HepG2 (cell line): ENCODE results near the gene HDAC3. TPM values are rescaled to one million over a fixed set of nuclear protein-coding genes. Genes with fewer than 3 reads are reported as not detected.

Source experiments
- AFF4 ChIP-seq: sonication (generic); formaldehyde crosslinking; IDR thresholded peaks from 2 replicates; pipeline ENCODE4 v1.4.0; 2020; ENCODE audit warnings: missing genetic modification reagents
- ELK4 ChIP-seq: sonication (generic); formaldehyde crosslinking; IDR thresholded peaks from 2 replicates; pipeline ENCODE4 v1.9.0; 2021; ENCODE audit warnings: missing genetic modification reagents, borderline replicate concordance
- FOXP4 ChIP-seq: sonication (generic); formaldehyde crosslinking; IDR thresholded peaks from 2 replicates; pipeline ENCODE4 v1.4.0; 2020; ENCODE audit warnings: missing genetic modification reagents
- GMEB2 ChIP-seq: IDR thresholded peaks from 2 replicates; pipeline ENCODE4 v1.6.1; 2016; ENCODE audit warnings: missing biosample characterization, missing genetic modification reagents, low read depth
- GRHL1 ChIP-seq: sonication (generic); formaldehyde crosslinking; conservative IDR thresholded peaks from 2 replicates; pipeline ENCODE4 v1.8.0; 2022; ENCODE audit warnings: missing genetic modification reagents
- KDM5B ChIP-seq: sonication (generic); formaldehyde crosslinking; IDR thresholded peaks from 2 replicates; pipeline ENCODE4 v1.4.0; 2020; ENCODE audit warnings: missing genetic modification reagents, mild to moderate bottlenecking, borderline replicate concordance
- NRL ChIP-seq: sonication (generic); formaldehyde crosslinking; IDR thresholded peaks from 2 replicates; pipeline ENCODE4 v1.5.0; 2020; ENCODE audit warnings: missing genetic modification reagents, mild to moderate bottlenecking, moderate library complexity, borderline replicate concordance
- PRPF4 ChIP-seq: fragments of 200-400 bp; formaldehyde crosslinking; IDR thresholded peaks from 2 replicates; pipeline ENCODE4 v1.6.1; 2016; ENCODE audit warnings: low read length, low read depth; ENCODE audit not compliant: poor library complexity, severe bottlenecking
- STAT5B ChIP-seq: sonication (generic); formaldehyde crosslinking; IDR thresholded peaks from 2 replicates; pipeline ENCODE4 v1.4.0; 2020; ENCODE audit warnings: missing genetic modification reagents
- TIGD3 ChIP-seq: sonication (generic); formaldehyde crosslinking; IDR thresholded peaks from 2 replicates; pipeline ENCODE4 v1.5.1; 2020; ENCODE audit warnings: mild to moderate bottlenecking, missing genetic modification reagents, borderline replicate concordance
- ZBTB7B ChIP-seq: sonication (generic); formaldehyde crosslinking; IDR thresholded peaks from 2 replicates; pipeline ENCODE4 v1.4.0; 2020; ENCODE audit warnings: missing genetic modification reagents
- ZNF12 ChIP-seq: sonication (generic); formaldehyde crosslinking; IDR thresholded peaks from 2 replicates; pipeline ENCODE4 v1.5.0; 2020; ENCODE audit warnings: missing genetic modification reagents
- ZNF274 ChIP-seq: sonication (generic); formaldehyde crosslinking; IDR thresholded peaks from 2 replicates; pipeline ENCODE4 v1.5.1; 2020; ENCODE audit warnings: mild to moderate bottlenecking, missing genetic modification reagents
- ZNF335 ChIP-seq: sonication (generic); formaldehyde crosslinking; IDR thresholded peaks from 2 replicates; pipeline ENCODE4 v1.4.0; 2020; ENCODE audit warnings: missing genetic modification reagents
- ZNF720 ChIP-seq: sonication (generic); formaldehyde crosslinking; IDR thresholded peaks from 2 replicates; pipeline ENCODE4 v1.4.0; 2020; ENCODE audit warnings: missing genetic modification reagents
- polyA plus RNA-seq, 8 experiments: library from polyadenylated mRNA; depleted of rRNA in 3 of 8; stranded (reverse) in 7 of 8; unstranded in 1 of 8; fragments of >200 nt; fragmentation: Illumina TruSeq in 4 of 8; extraction: Trizol in 4 of 8; gene quantifications; 2 replicates each; pipeline versions ENCODE4 v1.2.1 to v1.2.3, GENCODE V29; 2011 to 2016; ENCODE audit warnings: low read depth in 4 of 8, missing spikeins in 1 of 8, mixed read lengths in 1 of 8; ENCODE audit not compliant: insufficient read depth in 1 of 8
- total RNA-seq, 5 experiments: library from RNA; depleted of rRNA; stranded (reverse); fragments of >200 nt; fragmentation: Illumina TruSeq; extraction: Trizol; gene quantifications; 2 replicates each; pipeline ENCODE4 v1.2.3, GENCODE V29; 2016; ENCODE audit warnings: low read depth in 1 of 5

Gene HDAC3
- total and polyA plus RNA-seq, 2 of the 13 experiments (the other 11 are each of a cell fraction or from before 2014, with no cell fraction given): 84.0 to 94.1 TPM

- no peak for TF ChIP-seq ELK4 (CRISPR knock-in tag)
- no peak for TF ChIP-seq PRPF4
- TF ChIP-seq STAT5B (CRISPR knock-in tag): no peak
- TF ChIP-seq GMEB2 (CRISPR knock-in tag): no peak
- TF ChIP-seq KDM5B (CRISPR knock-in tag): peak; percentile 44; the same call in 1 of the 2 replicates
- no peak for TF ChIP-seq ZNF274 (CRISPR knock-in tag)
- TF ChIP-seq FOXP4 (CRISPR knock-in tag): no peak
- no peak for TF ChIP-seq ZNF335
- TF ChIP-seq TIGD3 (CRISPR knock-in tag): no peak
- TF ChIP-seq ZBTB7B (CRISPR knock-in tag): no peak
- no peak for TF ChIP-seq ZNF720
- TF ChIP-seq NRL (CRISPR knock-in tag): no peak
- TF ChIP-seq AFF4: no peak
- no peak for TF ChIP-seq ZNF12 (CRISPR knock-in tag)
- no peak for TF ChIP-seq GRHL1 (CRISPR knock-in tag)
Measured at GRCh38 chr5:141650851-141651727, 14.4 kb upstream of the HDAC3 start, which contains the start of gene FCHSD1 (continued).
